OCI-LY7 (cell line): ENCODE results near the gene MACROD2. TPM values are rescaled to one million over a fixed set of nuclear protein-coding genes. Genes with fewer than 3 reads are reported as not detected.

Source experiments
- BruUV-seq: library from RNA; stranded (reverse); fragments of 400-500 nt; replicated peaks from 2 replicates; lab custom pipeline; 2021; lab: Mats Ljungman, UMichigan
- CTCF ChIA-PET: fragments of 300-600 bp; sonication (Branson Sonifier 250); formaldehyde crosslinking; loops from one replicate; lab custom pipeline; 2022; ENCODE audit warnings: antibody characterized with exemption; ENCODE audit not compliant: unreplicated experiment; lab: Charles Lee
- POLR2A ChIA-PET: fragments of 300-600 bp; sonication (Branson Sonifier 250); formaldehyde crosslinking; loops from one replicate; lab custom pipeline; 2022; ENCODE audit warnings: antibody characterized with exemption; lab: Charles Lee
- DNase-seq: peaks from one replicate; pipeline ENCODE4 v3.0.0-alpha.2; 2015; ENCODE audit warnings: low spot score
- H2AFZ ChIP-seq: fragments of 200-600 bp; sonication (generic), shearing (Covaris generic); 2 replicates; pipeline ENCODE4 v1.6.1; 2014; ENCODE audit warnings: mild to moderate bottlenecking, antibody characterized with exemption, low read length, moderate library complexity
- H3K27ac ChIP-seq: fragments of 200-600 bp; sonication (generic); 2 replicates; pipeline ENCODE4 v1.5.1; 2014; ENCODE audit warnings: mixed run types, low read depth, mild to moderate bottlenecking, moderate library complexity, low read length, inconsistent platforms; ENCODE audit not compliant: poor library complexity, severe bottlenecking
- H3K36me3 ChIP-seq: fragments of 200-600 bp; sonication (generic); 2 replicates; pipeline ENCODE4 v1.6.1; 2014; ENCODE audit warnings: mild to moderate bottlenecking, antibody characterized with exemption, low read length, moderate library complexity, mixed read lengths; ENCODE audit not compliant: insufficient read depth
- H3K4me1 ChIP-seq: fragments of 200-600 bp; sonication (generic); 2 replicates; pipeline ENCODE4 v1.5.1; 2014; ENCODE audit warnings: mild to moderate bottlenecking, low read length; ENCODE audit not compliant: insufficient read depth, poor library complexity, severe bottlenecking
- H3K4me2 ChIP-seq: fragments of 200-600 bp; sonication (generic); 2 replicates; pipeline ENCODE4 v1.6.1; 2014; ENCODE audit warnings: mild to moderate bottlenecking, low read length
- H3K4me3 ChIP-seq: fragments of 200-600 bp; sonication (generic); 2 replicates; pipeline ENCODE4 v1.5.1; 2014; ENCODE audit warnings: mild to moderate bottlenecking, low read depth, low read length; ENCODE audit not compliant: poor library complexity, severe bottlenecking
- H3K79me2 ChIP-seq: fragments of 200-600 bp; sonication (generic); 2 replicates; pipeline ENCODE4 v1.6.1; 2016; ENCODE audit warnings: low read depth, mild to moderate bottlenecking, low read length, moderate library complexity, mixed read lengths; ENCODE audit not compliant: insufficient read depth
- H3K9me2 ChIP-seq: fragments of 200-600 bp; sonication (generic); 2 replicates; pipeline ENCODE4 v1.6.1; 2016; ENCODE audit warnings: mild to moderate bottlenecking, low read length, mixed read lengths; ENCODE audit not compliant: insufficient read depth
- H3K9me3 ChIP-seq: fragments of 200-600 bp; sonication (generic); 2 replicates; pipeline ENCODE4 v1.6.1; 2014; ENCODE audit warnings: mild to moderate bottlenecking, mixed run types, low read length, mixed read lengths
- H4K20me1 ChIP-seq: fragments of 200-600 bp; sonication (generic); 2 replicates; pipeline ENCODE4 v1.6.1; 2014; ENCODE audit warnings: mild to moderate bottlenecking, antibody characterized with exemption, low read length, moderate library complexity, mixed read lengths; ENCODE audit not compliant: insufficient read depth
- CTCF ChIP-seq: fragments of 200-600 bp; sonication (generic); conservative IDR thresholded peaks from 2 replicates; pipeline ENCODE4 v1.5.1; 2014; ENCODE audit warnings: mild to moderate bottlenecking, antibody characterized with exemption, low read length, moderate library complexity, mixed read lengths
- EZH2phosphoT487 ChIP-seq: fragments of 200-600 bp; sonication (generic); IDR thresholded peaks from 2 replicates; pipeline ENCODE4 v1.6.1; 2018; ENCODE audit warnings: low read depth, borderline replicate concordance, mild to moderate bottlenecking, mixed run types, antibody characterized with exemption, low read length, moderate library complexity, mixed read lengths
- intact Hi-C: fragments of 100-400 bp; cut with micrococcal nuclease; formaldehyde crosslinking; loops from one replicate; pipeline ENCODE4 v1.10.0; 2022; ENCODE audit not compliant: unreplicated experiment
- total RNA-seq, 2 experiments: library from RNA; depleted of rRNA in 1 of 2; stranded (reverse); fragments of >200 nt in 1 of 2; shearing (Covaris generic) in 1 of 2; gene quantifications; 2 replicates each; pipeline ENCODE4 v1.2.3, GENCODE V29; 2014 to 2022

Gene MACROD2
- total RNA-seq, 2 experiments from 2014 or later: 0.09 to 4.5 TPM

- no peaks in the 10 kb centered on the region for H4K20me1 ChIP-seq
- ChIA-PET POLR2A (no interaction called here), CTCF (no interaction called here)
- no peak overlapping the region for H3K4me3 ChIP-seq
- no TSS peak for BruUV-seq
- no peaks in the 10 kb centered on the region for H3K9me3 ChIP-seq
- DNase-seq: no peak
- H2AFZ ChIP-seq: no peak overlapping the region
- H3K27ac ChIP-seq: no peak overlapping the region
- no peak for TF ChIP-seq CTCF
- no peak for TF ChIP-seq EZH2phosphoT487
- intact Hi-C loops: no loop called here
- H3K4me2 ChIP-seq: no peak overlapping the region
- no peaks in the 10 kb centered on the region for H3K79me2 ChIP-seq
- H3K9me2 ChIP-seq: no peaks in the 10 kb centered on the region
- no peaks in the 10 kb centered on the region for H3K36me3 ChIP-seq
- H3K4me1 ChIP-seq: no peaks in the 10 kb centered on the region
Measured at GRCh38 chr20:14991023-14991422, 995.7 kb downstream of the MACROD2 start.

- no TSS peak for BruUV-seq
- H3K27ac ChIP-seq: no peak overlapping the region
- no peaks in the 10 kb centered on the region for H3K9me3 ChIP-seq
- ChIA-PET CTCF (no interaction called here), POLR2A (interaction anchor here (0.9 kb wide), 1 partner anchor 35 kb away, joined by 3 read pairs; no protein-coding TSS in a partner anchor)
- H3K79me2 ChIP-seq: no peaks in the 10 kb centered on the region
- H2AFZ ChIP-seq: no peak overlapping the region
- H4K20me1 ChIP-seq: no peaks in the 10 kb centered on the region
- no peak overlapping the region for H3K4me2 ChIP-seq
- no peak for DNase-seq
- intact Hi-C loops: no loop called here
- no peak overlapping the region for H3K4me3 ChIP-seq
- no peaks in the 10 kb centered on the region for H3K4me1 ChIP-seq
- TF ChIP-seq CTCF (no peak), EZH2phosphoT487 (no peak)
- H3K9me2 ChIP-seq: no peaks in the 10 kb centered on the region
- H3K36me3 ChIP-seq: no peaks in the 10 kb centered on the region
Measured at GRCh38 chr20:14992153-14992552, 996.8 kb downstream of the MACROD2 start.

GRCh38 chr20:14992961-14993360, 997.6 kb downstream of the MACROD2 start:
- Histone ChIP-seq H3K9me2 (no peaks in the 10 kb centered on the region), H3K4me2 (no peak overlapping the region), H3K4me3 (no peak overlapping the region), H3K27ac (no peak overlapping the region), H3K79me2 (no peaks in the 10 kb centered on the region), H3K9me3 (no peaks in the 10 kb centered on the region), H4K20me1 (no peaks in the 10 kb centered on the region), H2AFZ (no peak overlapping the region), H3K4me1 (no peaks in the 10 kb centered on the region), H3K36me3 (no peaks in the 10 kb centered on the region)
- TF ChIP-seq EZH2phosphoT487 (no peak), CTCF (no peak)
- ChIA-PET POLR2A (interaction anchor here (1.0 kb wide), 1 partner anchor 17 kb away, joined by 3 read pairs; no protein-coding TSS in a partner anchor), CTCF (no interaction called here)
- no TSS peak for BruUV-seq
- DNase-seq: no peak
- intact Hi-C loops: no loop called here
